Measurements from ENCODE around the gene ABCC6.
"Not testable (repeated sequence)": the region's sequence is repeated elsewhere in the genome, so short reads cannot be mapped to it uniquely, and the experiment has no call there.

The ABCC6 gene

GRCh38 chr16:16112450-16113053, 110.7 kb downstream of the ABCC6 start:
- no peak for DNase-seq (ENCODE audit: low read depth)

GRCh38 chr16:16111639-16112038, 111.7 kb downstream of the ABCC6 start:
- DNase-seq (ENCODE audit: low read depth): no peak

DNA sequence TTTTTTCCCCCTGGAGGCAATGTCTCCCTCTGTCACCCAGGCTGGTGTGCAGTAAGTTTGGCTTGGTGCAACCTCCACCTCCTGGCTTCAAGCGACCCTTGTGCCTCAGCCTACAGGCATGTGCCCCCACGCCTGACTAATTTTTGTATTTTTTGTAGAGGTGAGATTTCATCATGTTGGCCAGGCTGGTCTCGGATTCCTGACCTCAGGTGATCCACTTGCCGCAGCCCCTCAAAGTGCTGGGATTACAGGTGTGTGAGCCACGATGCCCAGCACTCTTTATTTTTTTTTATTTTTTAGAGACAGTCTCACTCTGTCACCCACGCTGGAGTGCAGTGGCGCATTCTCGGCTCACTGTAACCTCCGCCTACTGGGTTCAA, 113.2 kb downstream of the ABCC6 start:
- no peak for DNase-seq (ENCODE audit: low read depth)

DNA sequence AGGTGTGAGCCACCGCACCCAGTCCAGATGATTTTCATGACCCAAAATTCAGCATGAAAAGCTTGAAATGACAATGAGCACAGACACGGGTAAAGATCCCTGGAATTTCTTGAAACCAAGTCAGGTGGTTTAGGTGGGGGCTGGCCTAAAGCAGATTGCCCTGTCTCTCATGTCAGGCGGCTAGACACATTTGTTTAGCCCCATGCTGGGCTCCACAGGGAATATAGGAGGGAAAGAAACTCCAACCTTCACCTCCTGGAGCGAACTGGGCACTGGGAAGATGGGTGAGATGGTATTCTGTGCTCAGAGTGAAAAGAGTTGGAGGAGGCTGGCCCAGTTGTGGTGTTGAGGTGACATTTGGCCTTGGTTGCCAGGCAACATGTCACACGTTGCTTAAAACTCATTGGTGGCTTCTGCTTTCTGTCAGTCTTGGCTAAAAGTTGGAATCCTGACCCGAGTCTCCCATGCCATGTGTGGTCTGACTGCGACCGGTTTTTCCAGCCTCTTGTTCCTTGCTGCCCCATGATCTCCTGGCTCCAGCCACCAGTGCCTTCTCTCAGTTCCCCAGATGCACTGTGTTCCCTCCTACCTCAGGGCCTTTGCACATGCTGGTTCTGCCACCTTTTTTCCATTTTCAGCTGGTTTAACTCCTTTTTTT, 113.7 kb downstream of the ABCC6 start:
- DNase-seq (ENCODE audit: low read depth): no peak

- no peak for DNase-seq (ENCODE audit: low read depth)
Measured at GRCh38 chr16:16108759-16109158, 114.5 kb downstream of the ABCC6 start.

DNA sequence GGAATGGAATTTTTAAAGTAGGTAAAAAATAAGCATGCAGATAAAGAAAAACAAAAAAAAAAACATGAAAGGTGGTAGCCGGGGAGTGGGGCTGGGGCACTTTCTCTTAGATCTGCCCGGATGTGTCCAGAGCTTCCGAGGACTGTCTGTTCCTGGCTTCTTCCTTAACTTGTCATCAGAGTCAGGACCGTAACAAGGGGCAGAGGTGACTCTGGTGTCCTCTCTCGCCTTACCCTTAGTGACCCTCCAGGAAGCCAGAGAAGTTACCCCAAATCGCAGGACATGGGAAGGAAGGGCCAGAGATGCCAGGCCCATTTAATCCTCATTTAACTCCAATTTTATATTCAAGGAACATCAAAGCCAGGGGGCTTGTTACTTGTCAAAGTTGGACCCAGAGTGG, 115.5 kb downstream of the ABCC6 start:
- no peak for DNase-seq (ENCODE audit: low read depth)

GRCh38 chr16:16106466-16106865, 116.8 kb downstream of the ABCC6 start:
- no peak for DNase-seq (ENCODE audit: low read depth)

- DNase-seq (ENCODE audit: low read depth): no peak
Measured at GRCh38 chr16:16105646-16106045, 117.6 kb downstream of the ABCC6 start.

DNA sequence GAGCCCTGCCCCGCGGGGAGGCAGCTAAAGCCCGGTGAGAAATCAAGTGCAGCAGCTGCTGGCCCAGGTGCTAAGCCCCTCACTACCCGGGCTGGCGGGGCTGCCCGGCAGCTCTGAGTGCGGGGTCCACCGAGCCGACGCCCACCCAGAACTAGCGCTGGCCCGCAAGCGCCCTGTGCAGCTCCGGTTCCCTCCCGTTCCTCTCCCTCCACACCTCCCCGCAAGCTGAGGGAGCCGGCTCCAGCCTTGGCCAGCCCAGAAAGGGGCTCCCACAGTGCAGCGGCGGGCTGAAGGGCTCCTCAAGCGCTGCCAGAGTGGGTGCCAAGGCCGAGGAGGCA, 118.5 kb downstream of the ABCC6 start:
- DNase-seq (ENCODE audit: low read depth): not testable (repeated sequence)

GRCh38 chr16:16104132-16104803, 119.0 kb downstream of the ABCC6 start:
- DNase-seq (ENCODE audit: low read depth): not testable (repeated sequence)

- no peak for DNase-seq (ENCODE audit: low read depth)
Measured at GRCh38 chr16:16102738-16103137, 120.6 kb downstream of the ABCC6 start.

- no peak for DNase-seq (ENCODE audit: low read depth)
Measured at GRCh38 chr16:16101585-16101984, 121.7 kb downstream of the ABCC6 start.

GRCh38 chr16:16100631-16101030, 122.7 kb downstream of the ABCC6 start:
- no peak for DNase-seq (ENCODE audit: low read depth)

- no peak for DNase-seq (ENCODE audit: low read depth)
Measured at GRCh38 chr16:16099320-16099719, 124.0 kb downstream of the ABCC6 start.
